SK-N-SH (cell line): ENCODE results near the gene DNAJC5. TPM values are rescaled to one million over a fixed set of nuclear protein-coding genes. Genes with fewer than 3 reads are reported as not detected.

ENCODE experiments used
- CTCF ChIA-PET: fragments of 300-600, 350-600 bp; formaldehyde crosslinking; extraction: SDS; loops from one replicate; lab custom pipeline; 2021; lab: Yijun Ruan, JAX
- POLR2A ChIA-PET: fragments of 350-600 bp; sonication (Branson Sonifier 250); formaldehyde crosslinking; extraction: SDS; loops from one replicate; lab custom pipeline; 2020; ENCODE audit warnings: antibody characterized with exemption, inconsistent platforms; lab: Yijun Ruan, JAX
- DNase-seq: peaks from one replicate; pipeline ENCODE4 v3.0.0; 2012
- H2AFZ ChIP-seq: fragments of 200-600 bp; sonication (generic); 2 replicates; pipeline ENCODE4 v1.8.1; 2016; ENCODE audit warnings: antibody characterized with exemption, mild to moderate bottlenecking, low read depth
- H3F3A ChIP-seq: fragments of 200-600 bp; sonication (generic); replicated peaks from 2 replicates; pipeline ENCODE3; 2016; ENCODE audit warnings: antibody characterized with exemption, mild to moderate bottlenecking; ENCODE audit not compliant: insufficient read depth
- H3K27ac ChIP-seq, 2 experiments: fragments of 200-500 bp in 1 of 2; fragments of 200-600 bp in 1 of 2; sonication (Bioruptor generic) in 1 of 2; sonication (generic), shearing (Covaris generic) in 1 of 2; 2 replicates each; pipeline versions ENCODE4 v1.5.1 to v1.6.1; 2014 to 2016; ENCODE audit warnings: low read depth in 2 of 2, inconsistent platforms in 1 of 2, low read length in 1 of 2, mild to moderate bottlenecking in 1 of 2, mixed read lengths in 1 of 2
- H3K27me3 ChIP-seq: fragments of 200-600 bp; sonication (generic), shearing (Covaris generic); 2 replicates; pipeline ENCODE4 v1.6.1; 2016; ENCODE audit warnings: mixed run types; ENCODE audit not compliant: insufficient read depth
- H3K36me3 ChIP-seq, 2 experiments: fragments of 200-500 bp in 1 of 2; fragments of 200-600 bp in 1 of 2; sonication (Bioruptor generic) in 1 of 2; sonication (generic) in 1 of 2; replicated peaks in 1 of 2; 2 replicates each; pipeline versions ENCODE3 to v1.5.1; 2014 to 2016; ENCODE audit warnings: low read length in 1 of 2, mild to moderate bottlenecking in 1 of 2; ENCODE audit not compliant: insufficient read depth in 2 of 2, control insufficient read depth in 1 of 2
- H3K4me1 ChIP-seq, 2 experiments: fragments of 200-500 bp in 1 of 2; fragments of 200-600 bp in 1 of 2; sonication (Bioruptor generic) in 1 of 2; sonication (generic), shearing (Covaris generic) in 1 of 2; 2 replicates each; pipeline versions ENCODE4 v1.5.1 to v1.6.1; 2014 to 2016; ENCODE audit warnings: low read depth in 1 of 2, low read length in 1 of 2, mixed run types in 1 of 2; ENCODE audit not compliant: insufficient read depth in 2 of 2, control insufficient read depth in 1 of 2
- H3K4me2 ChIP-seq: fragments of 200-600 bp; sonication (generic), shearing (Covaris generic); 2 replicates; pipeline ENCODE4 v1.6.1; 2017; ENCODE audit warnings: mixed run types
- H3K4me3 ChIP-seq, 2 experiments: fragments of 200-500 bp in 1 of 2; fragments of 200-600 bp in 1 of 2; sonication (Bioruptor generic) in 1 of 2; sonication (generic), shearing (Covaris generic) in 1 of 2; 2 replicates each; pipeline versions ENCODE4 v1.5.1 to v1.8.1; 2014 to 2016; ENCODE audit warnings: low read depth in 2 of 2, inconsistent platforms in 1 of 2, low read length in 1 of 2, mild to moderate bottlenecking in 1 of 2, mixed read lengths in 1 of 2, moderate library complexity in 1 of 2
- H3K79me2 ChIP-seq: fragments of 200-600 bp; sonication (generic); 2 replicates; pipeline ENCODE4 v1.8.1; 2017; ENCODE audit warnings: mild to moderate bottlenecking; ENCODE audit not compliant: insufficient read depth
- H3K9ac ChIP-seq: fragments of 200-600 bp; sonication (generic); 2 replicates; pipeline ENCODE4 v1.6.1; 2017; ENCODE audit warnings: mixed run types
- H3K9me2 ChIP-seq: fragments of 200-600 bp; sonication (generic); 2 replicates; pipeline ENCODE4 v1.6.1; 2017; ENCODE audit warnings: mixed run types
- H3K9me3 ChIP-seq: fragments of 200-600 bp; sonication (generic); 2 replicates; pipeline ENCODE4 v1.6.1; 2017; ENCODE audit warnings: mixed run types, mild to moderate bottlenecking, moderate library complexity
- H4K20me1 ChIP-seq: fragments of 200-600 bp; sonication (generic); 2 replicates; pipeline ENCODE4 v1.6.1; 2017; ENCODE audit warnings: mild to moderate bottlenecking, mixed run types; ENCODE audit not compliant: insufficient read depth
- CTCF ChIP-seq: fragments of 200-600 bp; sonication (generic); IDR thresholded peaks from 2 replicates; pipeline ENCODE4 v1.6.1; 2017; ENCODE audit warnings: antibody characterized with exemption, mild to moderate bottlenecking, moderate library complexity
- ELF1 ChIP-seq: IDR thresholded peaks from 2 replicates; pipeline ENCODE4 v1.4.0; 2012
- FOXJ3 ChIP-seq: sonication (generic); formaldehyde crosslinking; IDR thresholded peaks from 2 replicates; pipeline ENCODE4 v1.5.1; 2020; ENCODE audit warnings: mild to moderate bottlenecking, missing genetic modification reagents
- FOXM1 ChIP-seq: IDR thresholded peaks from 2 replicates; pipeline ENCODE4 v1.4.0; 2012; ENCODE audit warnings: low read depth, mild to moderate bottlenecking
- GATA2 ChIP-seq: sonication (generic); formaldehyde crosslinking; IDR thresholded peaks from 2 replicates; pipeline ENCODE4 v1.5.0; 2020; ENCODE audit warnings: mild to moderate bottlenecking, missing genetic modification reagents
- IRF3 ChIP-seq: fragments of 150-350 bp; IDR thresholded peaks from 2 replicates; pipeline ENCODE4 v1.6.1; 2016; ENCODE audit warnings: mild to moderate bottlenecking, low read depth, low read length
- JUND ChIP-seq: IDR thresholded peaks from 2 replicates; pipeline ENCODE4 v1.4.0; 2012
- MAX ChIP-seq: IDR thresholded peaks from 2 replicates; pipeline ENCODE4 v1.4.0; 2012; ENCODE audit warnings: low read depth
- PBX3 ChIP-seq: IDR thresholded peaks from 2 replicates; pipeline ENCODE4; 2012
- POLR2AphosphoS5 ChIP-seq: IDR thresholded peaks from 2 replicates; pipeline ENCODE4 v1.6.1; 2012; ENCODE audit warnings: low read depth, low read length
- RCOR1 ChIP-seq: fragments of 150-350 bp; IDR thresholded peaks from 2 replicates; pipeline ENCODE4 v1.6.1; 2017; ENCODE audit warnings: antibody characterized with exemption, low read length
- REST ChIP-seq: IDR thresholded peaks from 2 replicates; pipeline ENCODE4 v1.6.1; 2012; ENCODE audit warnings: mild to moderate bottlenecking, low read depth, low read length, moderate library complexity
- SMC3 ChIP-seq: IDR thresholded peaks from 2 replicates; pipeline ENCODE4 v1.6.1; 2012; ENCODE audit warnings: low read depth, low read length, improper control_type of control experiment
- TAF1 ChIP-seq: IDR thresholded peaks from 2 replicates; pipeline ENCODE4 v1.6.1; 2012; ENCODE audit warnings: low read depth, mild to moderate bottlenecking, low read length, moderate library complexity, borderline replicate concordance
- TEAD4 ChIP-seq: IDR thresholded peaks from 2 replicates; pipeline ENCODE4 v1.4.0; 2012; ENCODE audit warnings: mild to moderate bottlenecking, borderline replicate concordance; ENCODE audit not compliant: insufficient read depth
- USF2 ChIP-seq: fragments of 150-350 bp; IDR thresholded peaks from 2 replicates; pipeline ENCODE4 v1.6.1; 2017; ENCODE audit warnings: antibody characterized with exemption, low read length, low read depth, borderline replicate concordance
- WGBS: methylation state at CpG from one replicate; pipeline ENCODE4 v1.1.6; 2017; ENCODE audit warnings: low lambda C conversion rate; 5-methylcytosine and 5-hydroxymethylcytosine counted together
- polyA plus RNA-seq, 3 experiments: library from polyadenylated mRNA; depleted of rRNA; stranded (reverse); fragments of >200 nt; gene quantifications; 2 replicates each; pipeline ENCODE4 v1.2.3, GENCODE V29; 2012

Gene DNAJC5
- polyA plus RNA-seq, 1 of the 3 experiments (the other 2 are of a cell fraction): 24.2 TPM

GRCh38 chr20:63856098-63856511 is 38.8 kb upstream of the DNAJC5 start:
- Histone ChIP-seq H3F3A (no peaks in the 10 kb centered on the region), H3K79me2 (no peaks in the 10 kb centered on the region), H3K9me2 (no peaks in the 10 kb centered on the region), H3K27ac (no peak overlapping the region; a peak in 1 of 4 replicates), H3K9ac (no peak overlapping the region), H2AFZ (no peak overlapping the region), H3K36me3 (peaks cover 0 to 3% of the 10 kb centered on the region in 2 experiments), H3K27me3 (no peaks in the 10 kb centered on the region), H3K4me1 (peaks cover 0 to 52% of the 10 kb centered on the region in 2 experiments; a peak in 1 of 4 replicates), H3K4me2 (no peak overlapping the region), H3K9me3 (no peaks in the 10 kb centered on the region), H3K4me3 (no peak overlapping the region), H4K20me1 (no peaks in the 10 kb centered on the region)
- 86% methylated on average over 16 of the region's 22 CpGs for WGBS
- ChIA-PET POLR2A (interaction anchor here (2.6 kb wide), 1 partner anchor 9 kb away, joined by 12 read pairs; the partner anchor contains the start of gene TPD52L2), CTCF (interaction anchor here (0.8 to 3.0 kb wide), 3 partner anchors 8 to 81 kb away, joined by 3 to 17 read pairs (median 16); no protein-coding TSS in a partner anchor)
- DNase-seq: no peak
- TF ChIP-seq JUND (no peak), FOXJ3 (no peak), RCOR1 (no peak), IRF3 (no peak), REST (no peak), PBX3 (no peak), TEAD4 (no peak), SMC3 (no peak), USF2 (no peak), TAF1 (no peak), GATA2 (no peak), MAX (no peak), POLR2AphosphoS5 (no peak), FOXM1 (no peak), CTCF (no peak), ELF1 (no peak)
